Ishikawa (cell line): ENCODE data around the gene PRDM2.

Source experiments
- CEBPB ChIP-seq: IDR thresholded peaks from 2 replicates; pipeline ENCODE4 v1.6.1; 2012
- CREB1 ChIP-seq: IDR thresholded peaks from 2 replicates; pipeline ENCODE4 v1.6.1; 2012; ENCODE audit warnings: low read depth
- EGR1 ChIP-seq: IDR thresholded peaks from 2 replicates; pipeline ENCODE4 v1.6.1; 2012
- EP300 ChIP-seq: IDR thresholded peaks from 2 replicates; pipeline ENCODE4 v1.6.1; 2012; ENCODE audit warnings: borderline replicate concordance
- FOXM1 ChIP-seq: IDR thresholded peaks from 2 replicates; pipeline ENCODE4 v1.6.1; 2012; ENCODE audit warnings: low read depth, borderline replicate concordance
- MAX ChIP-seq: IDR thresholded peaks from 2 replicates; pipeline ENCODE4 v1.6.1; 2012
- NFIC ChIP-seq: IDR thresholded peaks from 2 replicates; pipeline ENCODE4 v1.6.1; 2012
- RAD21 ChIP-seq: IDR thresholded peaks from 2 replicates; pipeline ENCODE4 v1.6.1; 2012; ENCODE audit warnings: low read depth
- REST ChIP-seq: IDR thresholded peaks from 2 replicates; pipeline ENCODE4 v1.6.1; 2012; ENCODE audit warnings: low read depth, mild to moderate bottlenecking
- TAF1 ChIP-seq: IDR thresholded peaks from 2 replicates; pipeline ENCODE4 v1.6.1; 2012; ENCODE audit warnings: low read depth, mild to moderate bottlenecking
- TCF12 ChIP-seq: IDR thresholded peaks from 2 replicates; pipeline ENCODE4 v1.6.1; 2012; ENCODE audit warnings: low read depth
- TEAD4 ChIP-seq: IDR thresholded peaks from 2 replicates; pipeline ENCODE4 v1.6.1; 2012
- YY1 ChIP-seq: IDR thresholded peaks from 2 replicates; pipeline ENCODE4 v1.6.1; 2012; ENCODE audit warnings: low read depth
- ZBTB7A ChIP-seq: IDR thresholded peaks from 2 replicates; pipeline ENCODE4 v1.6.1; 2012; ENCODE audit warnings: low read depth

- TF ChIP-seq EP300 (no peak), FOXM1 (no peak), EGR1 (no peak), ZBTB7A (no peak), MAX (no peak), TEAD4 (no peak), TCF12 (no peak), CEBPB (no peak), CREB1 (no peak), YY1 (no peak), REST (no peak), TAF1 (no peak), RAD21 (no peak), NFIC (no peak)
These were observed 75.5 kb downstream of the PRDM2 start for GRCh38 chr1:13775459-13775858.
